Sigmoid colon (tissue), 4 donors: Measurements from ENCODE around the gene GJD2.

ENCODE experiments used
- EP300 ChIP-seq, 4 donors: sonication (generic); formaldehyde crosslinking; IDR thresholded peaks; one replicate each; pipeline ENCODE4 v1.6.1; 2017; ENCODE audit warnings: antibody characterized with exemption in 4 of 4
- POLR2A ChIP-seq, 2 donors: fragments of 450-650 bp; IDR thresholded peaks; one replicate each; pipeline ENCODE4 v1.6.1; 2016; ENCODE audit warnings: antibody characterized with exemption in 2 of 2, mild to moderate bottlenecking in 2 of 2, moderate library complexity in 2 of 2
- POLR2AphosphoS5 ChIP-seq, 4 donors: sonication (generic); formaldehyde crosslinking; IDR thresholded peaks; one replicate each; pipeline ENCODE4 v1.6.1; 2017; ENCODE audit warnings: antibody characterized with exemption in 4 of 4
- TF ChIP-seq, protein P1 (sequence below), 4 experiments: fragments of 450-650 bp in 3 of 4; fragments of 200-600 bp in 1 of 4; IDR thresholded peaks; one replicate each; pipeline ENCODE4 v1.5.1; 2016 to 2019; ENCODE audit warnings: antibody characterized with exemption in 4 of 4, mild to moderate bottlenecking in 3 of 4, moderate library complexity in 2 of 4

DNA sequence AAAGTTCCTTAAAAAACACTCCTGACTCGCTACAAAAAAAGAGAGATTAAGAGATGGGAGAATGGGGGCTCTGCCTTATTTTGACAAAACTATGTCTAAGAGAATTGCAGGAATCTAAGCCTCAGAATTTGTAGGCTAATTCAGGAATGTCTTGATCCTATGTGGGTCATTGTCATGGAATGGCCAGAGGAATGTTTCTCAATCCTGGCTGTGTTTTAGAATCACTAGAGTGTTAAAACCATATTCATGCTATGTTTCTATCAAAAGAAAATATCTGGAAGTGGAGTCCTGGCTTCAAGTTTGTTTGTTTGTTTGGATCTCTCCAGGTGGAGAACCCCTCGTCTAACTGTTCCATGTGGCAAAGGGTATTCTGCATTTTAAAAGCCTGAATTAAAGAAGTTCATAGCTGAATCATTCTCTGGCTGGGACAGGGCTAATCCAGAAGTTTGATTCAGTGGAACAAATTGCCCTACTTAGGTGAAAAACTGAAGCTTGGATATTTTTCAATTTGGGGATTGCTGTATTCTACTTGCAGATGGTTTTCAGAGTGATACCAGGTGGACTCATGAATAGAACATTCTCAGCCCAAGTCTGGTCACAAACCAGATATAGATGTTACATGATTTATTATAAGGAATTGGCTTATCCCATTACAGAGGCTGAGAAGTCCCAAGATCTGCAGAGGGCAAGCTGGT is 28.2 kb downstream of the GJD2 start:
- TF ChIP-seq, protein P1, sequence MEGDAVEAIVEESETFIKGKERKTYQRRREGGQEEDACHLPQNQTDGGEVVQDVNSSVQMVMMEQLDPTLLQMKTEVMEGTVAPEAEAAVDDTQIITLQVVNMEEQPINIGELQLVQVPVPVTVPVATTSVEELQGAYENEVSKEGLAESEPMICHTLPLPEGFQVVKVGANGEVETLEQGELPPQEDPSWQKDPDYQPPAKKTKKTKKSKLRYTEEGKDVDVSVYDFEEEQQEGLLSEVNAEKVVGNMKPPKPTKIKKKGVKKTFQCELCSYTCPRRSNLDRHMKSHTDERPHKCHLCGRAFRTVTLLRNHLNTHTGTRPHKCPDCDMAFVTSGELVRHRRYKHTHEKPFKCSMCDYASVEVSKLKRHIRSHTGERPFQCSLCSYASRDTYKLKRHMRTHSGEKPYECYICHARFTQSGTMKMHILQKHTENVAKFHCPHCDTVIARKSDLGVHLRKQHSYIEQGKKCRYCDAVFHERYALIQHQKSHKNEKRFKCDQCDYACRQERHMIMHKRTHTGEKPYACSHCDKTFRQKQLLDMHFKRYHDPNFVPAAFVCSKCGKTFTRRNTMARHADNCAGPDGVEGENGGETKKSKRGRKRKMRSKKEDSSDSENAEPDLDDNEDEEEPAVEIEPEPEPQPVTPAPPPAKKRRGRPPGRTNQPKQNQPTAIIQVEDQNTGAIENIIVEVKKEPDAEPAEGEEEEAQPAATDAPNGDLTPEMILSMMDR (IDR thresholded peaks at IDR 0.05) = no peak
- TF ChIP-seq POLR2AphosphoS5 (IDR thresholded peaks at IDR 0.05) = no peak
- TF ChIP-seq POLR2A (IDR thresholded peaks at IDR 0.05) = no peak
- TF ChIP-seq EP300 (IDR thresholded peaks at IDR 0.05) = no peak
